HEK293 (cell line): Measurements from ENCODE around the gene HTR4.

Source experiments
- CTCF ChIA-PET: fragments of 350-600 bp; formaldehyde crosslinking; extraction: SDS; loops from one replicate; lab custom pipeline; 2021; ENCODE audit warnings: antibody characterized with exemption; lab: Yijun Ruan, JAX
- POLR2A ChIA-PET: fragments of 300-600 bp; formaldehyde crosslinking; extraction: SDS; loops from one replicate; lab custom pipeline; 2020; ENCODE audit warnings: antibody characterized with exemption, inconsistent platforms; lab: Yijun Ruan, JAX
- H3K27ac ChIP-seq: fragments of 200-500 bp; sonication (Bioruptor generic); 2 replicates; pipeline ENCODE4 v1.5.1; 2014; ENCODE audit warnings: low read depth, low read length, control low read depth, inconsistent platforms; ENCODE audit errors: extremely low read depth
- H3K36me3 ChIP-seq, 2 experiments: fragments of 200-500 bp in 1 of 2; sonication (Bioruptor generic) in 1 of 2; 1 replicate in 1 of 2; 2 replicates in 1 of 2; pipeline ENCODE4 v1.5.1; 2014 to 2017; ENCODE audit warnings: inconsistent platforms in 2 of 2, low read length in 2 of 2; ENCODE audit not compliant: control insufficient read depth in 2 of 2, insufficient read depth in 1 of 2
- H3K4me1 ChIP-seq: fragments of 200-500 bp; sonication (Bioruptor generic); 2 replicates; pipeline ENCODE4 v1.5.1; 2014; ENCODE audit warnings: mild to moderate bottlenecking, low read length, inconsistent platforms; ENCODE audit not compliant: control insufficient read depth, insufficient read depth
- H3K4me3 ChIP-seq: 2 replicates; pipeline ENCODE4 v1.5.1; 2011; ENCODE audit warnings: low read depth, mild to moderate bottlenecking, control low read depth, low read length, moderate library complexity
- H3K9me3 ChIP-seq: fragments of 200-500 bp; sonication (Bioruptor generic); 2 replicates; pipeline ENCODE4 v1.5.1; 2014; ENCODE audit warnings: low read depth, low read length, inconsistent platforms; ENCODE audit not compliant: control insufficient read depth, insufficient read depth
- HOXC10 ChIP-seq: sonication (generic); formaldehyde crosslinking; IDR thresholded peaks from 2 replicates; pipeline ENCODE4 v1.8.1; 2023; ENCODE audit warnings: mild to moderate bottlenecking, missing genetic modification reagents
- IKZF3 ChIP-seq: fragments of 450-650 bp; IDR thresholded peaks from 2 replicates; pipeline ENCODE4 v1.5.0; 2018; ENCODE audit warnings: missing biosample characterization, mild to moderate bottlenecking, missing genetic modification characterization, moderate library complexity
- KLF7 ChIP-seq: fragments of 450-650 bp; formaldehyde crosslinking; IDR thresholded peaks from 2 replicates; pipeline ENCODE4 v1.5.1; 2016; ENCODE audit warnings: missing biosample characterization, missing genetic modification characterization, borderline replicate concordance
- KLF9 ChIP-seq: fragments of 450-650 bp; formaldehyde crosslinking; IDR thresholded peaks from 2 replicates; pipeline ENCODE4 v1.5.1; 2016; ENCODE audit warnings: missing biosample characterization, missing genetic modification characterization, low read depth
- YY1 ChIP-seq: fragments of 450-650 bp; formaldehyde crosslinking; IDR thresholded peaks from 2 replicates; pipeline ENCODE4 v1.5.1; 2018; ENCODE audit warnings: missing biosample characterization, missing genetic modification characterization
- ZBTB8A ChIP-seq: fragments of 450-650 bp; formaldehyde crosslinking; IDR thresholded peaks from 2 replicates; pipeline ENCODE4 v1.5.1; 2016; ENCODE audit warnings: missing biosample characterization, missing genetic modification characterization
- ZFP3 ChIP-seq: fragments of 450-650 bp; formaldehyde crosslinking; IDR thresholded peaks from 2 replicates; pipeline ENCODE4 v1.5.1; 2016; ENCODE audit warnings: low read depth, missing biosample characterization, missing genetic modification characterization
- ZFP69B ChIP-seq: fragments of 450-650 bp; formaldehyde crosslinking; IDR thresholded peaks from 2 replicates; pipeline ENCODE4 v1.5.1; 2016; ENCODE audit warnings: missing biosample characterization, missing genetic modification characterization
- ZNF169 ChIP-seq: fragments of 450-650 bp; formaldehyde crosslinking; IDR thresholded peaks from 2 replicates; pipeline ENCODE4 v1.5.1; 2016; ENCODE audit warnings: missing biosample characterization, missing genetic modification characterization
- ZNF175 ChIP-seq: fragments of 450-650 bp; formaldehyde crosslinking; IDR thresholded peaks from 2 replicates; pipeline ENCODE4 v1.5.1; 2016; ENCODE audit warnings: missing biosample characterization, missing genetic modification characterization
- ZNF302 ChIP-seq: fragments of 450-650 bp; formaldehyde crosslinking; IDR thresholded peaks from 2 replicates; pipeline ENCODE4 v1.5.1; 2016; ENCODE audit warnings: missing biosample characterization, missing genetic modification characterization, low read depth
- ZNF311 ChIP-seq: fragments of 450-650 bp; formaldehyde crosslinking; IDR thresholded peaks from 2 replicates; pipeline ENCODE4 v1.5.1; 2017; ENCODE audit warnings: missing biosample characterization, missing genetic modification characterization, borderline replicate concordance
- ZNF335 ChIP-seq: fragments of 450-650 bp; formaldehyde crosslinking; conservative IDR thresholded peaks from 2 replicates; pipeline ENCODE4 v1.5.1; 2016; ENCODE audit warnings: missing biosample characterization, missing genetic modification characterization
- ZNF366 ChIP-seq: fragments of 450-650 bp; formaldehyde crosslinking; conservative IDR thresholded peaks from 2 replicates; pipeline ENCODE4 v1.5.1; 2016; ENCODE audit warnings: missing biosample characterization, missing genetic modification characterization
- ZNF391 ChIP-seq: fragments of 450-650 bp; formaldehyde crosslinking; IDR thresholded peaks from 2 replicates; pipeline ENCODE4 v1.5.1; 2016; ENCODE audit warnings: low read depth, missing biosample characterization, missing genetic modification characterization, borderline replicate concordance
- ZNF404 ChIP-seq: fragments of 450-650 bp; formaldehyde crosslinking; IDR thresholded peaks from 2 replicates; pipeline ENCODE4 v1.5.1; 2017; ENCODE audit warnings: missing biosample characterization, missing genetic modification characterization
- ZNF514 ChIP-seq: fragments of 450-650 bp; formaldehyde crosslinking; IDR thresholded peaks from 2 replicates; pipeline ENCODE4 v1.5.1; 2016; ENCODE audit warnings: missing biosample characterization, missing genetic modification characterization
- ZNF777 ChIP-seq: fragments of 450-650 bp; formaldehyde crosslinking; IDR thresholded peaks from 2 replicates; pipeline ENCODE4 v1.5.1; 2017; ENCODE audit warnings: missing biosample characterization, missing genetic modification characterization, borderline replicate concordance
- ZNF791 ChIP-seq: fragments of 450-650 bp; formaldehyde crosslinking; IDR thresholded peaks from 2 replicates; pipeline ENCODE4 v1.5.1; 2016; ENCODE audit warnings: missing biosample characterization, missing genetic modification characterization
- TF ChIP-seq, protein P1 (sequence below): fragments of 450-650 bp; formaldehyde crosslinking; IDR thresholded peaks from 2 replicates; pipeline ENCODE4 v1.5.1; 2016; ENCODE audit warnings: missing biosample characterization, missing genetic modification characterization, borderline replicate concordance
- TF ChIP-seq, protein P2 (sequence below): fragments of 450-650 bp; formaldehyde crosslinking; IDR thresholded peaks from 2 replicates; pipeline ENCODE4 v1.5.1; 2016; ENCODE audit warnings: missing biosample characterization, missing genetic modification characterization, low read depth
- TF ChIP-seq, protein P3 (sequence below): fragments of 450-650 bp; formaldehyde crosslinking; IDR thresholded peaks from 2 replicates; pipeline ENCODE4 v1.5.1; 2017; ENCODE audit warnings: missing biosample characterization, missing genetic modification characterization
- TF ChIP-seq, protein P4 (sequence below): fragments of 450-650 bp; formaldehyde crosslinking; IDR thresholded peaks from 2 replicates; pipeline ENCODE4 v1.5.1; 2016; ENCODE audit warnings: missing biosample characterization, missing genetic modification characterization

The HTR4 gene

DNA sequence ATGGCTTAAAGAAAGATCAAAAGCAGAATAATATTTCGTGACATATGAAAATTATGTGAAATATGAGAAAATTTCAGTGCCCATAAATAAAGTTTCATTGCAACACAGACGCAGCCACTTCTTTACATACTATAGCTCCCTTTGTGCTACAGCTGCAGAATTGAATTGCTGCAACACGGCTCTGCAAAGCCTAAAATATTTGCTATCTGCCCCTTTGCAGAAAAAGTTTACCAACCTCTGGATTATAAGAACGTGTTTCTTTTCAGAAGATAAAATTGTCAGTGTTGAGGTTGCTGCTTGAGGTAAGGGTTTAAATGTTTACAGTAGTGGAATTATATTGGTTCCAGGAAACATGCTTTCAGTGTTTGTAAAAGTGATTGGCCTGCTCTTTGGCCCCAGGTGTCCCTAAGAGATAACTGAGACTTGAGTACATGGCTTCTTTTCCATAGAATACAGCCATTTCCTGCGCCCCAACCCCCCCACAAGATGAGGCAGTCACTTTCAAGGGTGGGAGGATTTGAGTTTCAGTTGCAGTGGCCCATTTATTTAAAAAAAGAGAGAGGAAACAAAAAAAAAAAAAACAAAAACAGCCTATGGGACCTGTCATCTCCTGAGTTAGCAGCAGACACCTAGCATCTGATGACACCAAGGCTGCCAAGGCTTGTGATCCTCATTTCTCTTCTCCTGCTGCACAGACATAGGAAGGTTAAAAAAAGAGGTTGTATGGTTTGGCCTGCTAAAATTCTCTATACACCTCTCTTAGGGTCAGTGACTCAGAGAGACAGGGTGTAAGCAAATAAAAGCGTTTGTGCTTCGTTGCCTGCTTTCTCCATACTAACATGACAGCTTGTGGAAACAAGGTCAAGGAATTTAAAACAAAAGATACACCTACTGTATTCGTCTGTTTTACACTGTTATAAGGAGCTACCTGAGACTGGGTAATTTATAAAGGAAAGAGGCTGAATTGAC is 28.0 kb upstream of the HTR4 start:
- ChIA-PET CTCF (no interaction called here), POLR2A (no interaction called here)
- no peak overlapping the region for H3K4me3 ChIP-seq
- TF ChIP-seq ZNF302 (no peak), ZNF366 (no peak), YY1 (tag by site-specific recombination) (no peak), KLF9 (no peak), ZNF791 (tag by site-specific recombination) (no peak), ZNF311 (tag by site-specific recombination) (no peak), ZNF175 (tag by site-specific recombination) (no peak), ZNF777 (no peak)
- no peaks in the 10 kb centered on the region for H3K36me3 ChIP-seq
- H3K27ac ChIP-seq: no peak overlapping the region
- no peaks in the 10 kb centered on the region for H3K4me1 ChIP-seq
- H3K9me3 ChIP-seq: no peaks in the 10 kb centered on the region

DNA sequence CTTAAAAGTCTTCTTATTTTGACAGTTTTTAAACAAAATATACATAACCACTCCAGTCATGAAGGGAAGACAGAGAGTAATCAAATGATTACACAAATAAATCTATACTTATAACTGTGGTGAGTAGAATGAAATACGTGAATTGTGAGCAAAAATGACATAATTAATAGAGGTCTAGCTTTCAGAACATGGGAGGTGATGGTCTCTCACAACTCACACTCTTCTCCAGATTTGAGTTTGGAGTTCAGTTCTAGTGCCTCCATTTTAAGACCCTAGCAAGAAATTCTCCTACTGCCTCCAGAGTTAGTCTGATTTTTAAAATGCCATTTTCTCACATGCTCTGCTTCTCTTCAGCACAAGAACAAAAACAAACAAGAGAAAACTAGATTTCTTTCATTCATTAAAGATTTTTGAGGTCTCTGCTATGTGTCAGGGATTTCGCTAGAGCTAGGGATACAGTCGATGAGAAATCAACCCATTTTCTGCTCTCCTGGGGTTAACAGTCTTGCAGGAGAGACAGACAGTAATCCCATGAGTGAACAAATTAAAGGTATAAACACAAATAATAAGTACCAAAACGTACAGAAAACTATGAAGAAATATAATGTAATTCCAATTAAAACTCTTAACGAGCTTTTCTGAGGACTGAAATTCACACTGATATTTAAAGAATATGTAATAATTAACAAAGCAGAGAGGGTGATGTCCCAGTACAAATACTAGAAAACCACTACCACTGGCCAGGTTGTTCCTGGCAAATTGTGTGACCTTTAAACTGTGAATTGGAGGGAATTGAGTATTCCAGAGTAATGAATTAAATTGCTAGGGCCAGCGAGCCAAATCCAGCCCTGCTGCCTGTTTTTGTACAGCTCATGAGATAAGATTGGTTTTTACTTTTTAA is 27.1 kb upstream of the HTR4 start:
- CTCF ChIA-PET: no interaction called here
- Histone ChIP-seq H3K9me3 (no peaks in the 10 kb centered on the region), H3K36me3 (no peaks in the 10 kb centered on the region), H3K4me3 (no peak overlapping the region), H3K4me1 (no peaks in the 10 kb centered on the region), H3K27ac (no peak overlapping the region)
- POLR2A ChIA-PET: no interaction called here
- no peak for TF ChIP-seq ZNF169
- TF ChIP-seq HOXC10: no peak
- TF ChIP-seq, protein P1, sequence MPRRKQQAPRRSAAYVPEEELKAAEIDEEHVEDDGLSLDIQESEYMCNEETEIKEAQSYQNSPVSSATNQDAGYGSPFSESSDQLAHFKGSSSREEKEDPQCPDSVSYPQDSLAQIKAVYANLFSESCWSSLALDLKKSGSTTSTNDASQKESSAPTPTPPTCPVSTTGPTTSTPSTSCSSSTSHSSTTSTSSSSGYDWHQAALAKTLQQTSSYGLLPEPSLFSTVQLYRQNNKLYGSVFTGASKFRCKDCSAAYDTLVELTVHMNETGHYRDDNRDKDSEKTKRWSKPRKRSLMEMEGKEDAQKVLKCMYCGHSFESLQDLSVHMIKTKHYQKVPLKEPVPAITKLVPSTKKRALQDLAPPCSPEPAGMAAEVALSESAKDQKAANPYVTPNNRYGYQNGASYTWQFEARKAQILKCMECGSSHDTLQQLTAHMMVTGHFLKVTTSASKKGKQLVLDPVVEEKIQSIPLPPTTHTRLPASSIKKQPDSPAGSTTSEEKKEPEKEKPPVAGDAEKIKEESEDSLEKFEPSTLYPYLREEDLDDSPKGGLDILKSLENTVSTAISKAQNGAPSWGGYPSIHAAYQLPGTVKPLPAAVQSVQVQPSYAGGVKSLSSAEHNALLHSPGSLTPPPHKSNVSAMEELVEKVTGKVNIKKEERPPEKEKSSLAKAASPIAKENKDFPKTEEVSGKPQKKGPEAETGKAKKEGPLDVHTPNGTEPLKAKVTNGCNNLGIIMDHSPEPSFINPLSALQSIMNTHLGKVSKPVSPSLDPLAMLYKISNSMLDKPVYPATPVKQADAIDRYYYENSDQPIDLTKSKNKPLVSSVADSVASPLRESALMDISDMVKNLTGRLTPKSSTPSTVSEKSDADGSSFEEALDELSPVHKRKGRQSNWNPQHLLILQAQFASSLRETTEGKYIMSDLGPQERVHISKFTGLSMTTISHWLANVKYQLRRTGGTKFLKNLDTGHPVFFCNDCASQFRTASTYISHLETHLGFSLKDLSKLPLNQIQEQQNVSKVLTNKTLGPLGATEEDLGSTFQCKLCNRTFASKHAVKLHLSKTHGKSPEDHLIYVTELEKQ: no peak
- no peak for TF ChIP-seq ZBTB8A
- no peak for TF ChIP-seq ZNF391
- TF ChIP-seq, protein P2, sequence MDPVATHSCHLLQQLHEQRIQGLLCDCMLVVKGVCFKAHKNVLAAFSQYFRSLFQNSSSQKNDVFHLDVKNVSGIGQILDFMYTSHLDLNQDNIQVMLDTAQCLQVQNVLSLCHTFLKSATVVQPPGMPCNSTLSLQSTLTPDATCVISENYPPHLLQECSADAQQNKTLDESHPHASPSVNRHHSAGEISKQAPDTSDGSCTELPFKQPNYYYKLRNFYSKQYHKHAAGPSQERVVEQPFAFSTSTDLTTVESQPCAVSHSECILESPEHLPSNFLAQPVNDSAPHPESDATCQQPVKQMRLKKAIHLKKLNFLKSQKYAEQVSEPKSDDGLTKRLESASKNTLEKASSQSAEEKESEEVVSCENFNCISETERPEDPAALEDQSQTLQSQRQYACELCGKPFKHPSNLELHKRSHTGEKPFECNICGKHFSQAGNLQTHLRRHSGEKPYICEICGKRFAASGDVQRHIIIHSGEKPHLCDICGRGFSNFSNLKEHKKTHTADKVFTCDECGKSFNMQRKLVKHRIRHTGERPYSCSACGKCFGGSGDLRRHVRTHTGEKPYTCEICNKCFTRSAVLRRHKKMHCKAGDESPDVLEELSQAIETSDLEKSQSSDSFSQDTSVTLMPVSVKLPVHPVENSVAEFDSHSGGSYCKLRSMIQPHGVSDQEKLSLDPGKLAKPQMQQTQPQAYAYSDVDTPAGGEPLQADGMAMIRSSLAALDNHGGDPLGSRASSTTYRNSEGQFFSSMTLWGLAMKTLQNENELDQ (tag by site-specific recombination): no peak
- no peak for TF ChIP-seq ZNF404 (tag by site-specific recombination)
- TF ChIP-seq ZNF514 (tag by site-specific recombination): no peak
- TF ChIP-seq, protein P3, sequence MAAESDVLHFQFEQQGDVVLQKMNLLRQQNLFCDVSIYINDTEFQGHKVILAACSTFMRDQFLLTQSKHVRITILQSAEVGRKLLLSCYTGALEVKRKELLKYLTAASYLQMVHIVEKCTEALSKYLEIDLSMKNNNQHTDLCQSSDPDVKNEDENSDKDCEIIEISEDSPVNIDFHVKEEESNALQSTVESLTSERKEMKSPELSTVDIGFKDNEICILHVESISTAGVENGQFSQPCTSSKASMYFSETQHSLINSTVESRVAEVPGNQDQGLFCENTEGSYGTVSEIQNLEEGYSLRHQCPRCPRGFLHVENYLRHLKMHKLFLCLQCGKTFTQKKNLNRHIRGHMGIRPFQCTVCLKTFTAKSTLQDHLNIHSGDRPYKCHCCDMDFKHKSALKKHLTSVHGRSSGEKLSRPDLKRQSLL (tag by site-specific recombination): no peak
- TF ChIP-seq IKZF3 (tag by site-specific recombination): no peak
- TF ChIP-seq ZFP3 (tag by site-specific recombination): no peak
- TF ChIP-seq, protein P4, sequence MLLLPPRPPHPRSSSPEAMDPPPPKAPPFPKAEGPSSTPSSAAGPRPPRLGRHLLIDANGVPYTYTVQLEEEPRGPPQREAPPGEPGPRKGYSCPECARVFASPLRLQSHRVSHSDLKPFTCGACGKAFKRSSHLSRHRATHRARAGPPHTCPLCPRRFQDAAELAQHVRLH (tag by site-specific recombination): no peak
- TF ChIP-seq KLF7 (tag by site-specific recombination): no peak
- no peak for TF ChIP-seq ZFP69B (tag by site-specific recombination)
- no peak for TF ChIP-seq ZNF335 (tag by site-specific recombination)
